Ishikawa (cell line): Measurements from ENCODE around the gene S100A6.

Source experiments
- CEBPB ChIP-seq: IDR thresholded peaks from 2 replicates; pipeline ENCODE4 v1.6.1; 2012
- CREB1 ChIP-seq: IDR thresholded peaks from 2 replicates; pipeline ENCODE4 v1.6.1; 2012; ENCODE audit warnings: low read depth
- EGR1 ChIP-seq: IDR thresholded peaks from 2 replicates; pipeline ENCODE4 v1.6.1; 2012
- EP300 ChIP-seq: IDR thresholded peaks from 2 replicates; pipeline ENCODE4 v1.6.1; 2012; ENCODE audit warnings: borderline replicate concordance
- FOXM1 ChIP-seq: IDR thresholded peaks from 2 replicates; pipeline ENCODE4 v1.6.1; 2012; ENCODE audit warnings: low read depth, borderline replicate concordance
- NFIC ChIP-seq: IDR thresholded peaks from 2 replicates; pipeline ENCODE4 v1.6.1; 2012
- RAD21 ChIP-seq: IDR thresholded peaks from 2 replicates; pipeline ENCODE4 v1.6.1; 2012; ENCODE audit warnings: low read depth
- TAF1 ChIP-seq: IDR thresholded peaks from 2 replicates; pipeline ENCODE4 v1.6.1; 2012; ENCODE audit warnings: low read depth, mild to moderate bottlenecking
- TCF12 ChIP-seq: IDR thresholded peaks from 2 replicates; pipeline ENCODE4 v1.6.1; 2012; ENCODE audit warnings: low read depth
- TEAD4 ChIP-seq: IDR thresholded peaks from 2 replicates; pipeline ENCODE4 v1.6.1; 2012
- YY1 ChIP-seq: IDR thresholded peaks from 2 replicates; pipeline ENCODE4 v1.6.1; 2012; ENCODE audit warnings: low read depth
- ZBTB7A ChIP-seq: IDR thresholded peaks from 2 replicates; pipeline ENCODE4 v1.6.1; 2012; ENCODE audit warnings: low read depth
- TF ChIP-seq, protein P1 (sequence below): IDR thresholded peaks from 2 replicates; pipeline ENCODE4 v1.6.1; 2012; ENCODE audit warnings: low read depth, mild to moderate bottlenecking
- TF ChIP-seq, protein P2 (sequence below): IDR thresholded peaks from 2 replicates; pipeline ENCODE4 v1.6.1; 2012
- TF ChIP-seq, protein P3 (sequence below): IDR thresholded peaks from 2 replicates; pipeline ENCODE4 v1.6.1; 2012

Gene S100A6

DNA sequence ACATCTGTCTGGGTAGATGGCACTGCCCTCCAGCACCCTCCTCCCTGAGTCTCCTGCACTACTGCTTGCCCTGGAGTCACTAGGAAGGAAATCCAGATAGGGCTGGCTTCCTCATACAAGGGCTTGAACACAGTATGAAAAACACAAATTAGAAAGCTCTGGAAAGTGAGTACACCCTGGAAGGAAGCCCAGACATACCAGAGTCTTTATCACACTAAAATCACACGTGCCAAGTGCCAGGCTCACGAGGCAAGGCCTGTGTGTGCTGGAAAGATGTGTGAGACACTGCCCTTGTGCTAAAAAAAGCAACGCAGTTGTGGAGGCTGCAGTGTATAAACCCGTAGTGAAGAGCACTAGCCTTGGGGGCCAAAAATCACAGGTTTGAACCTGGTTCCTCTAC lies 47.1 kb downstream of the S100A6 start:
- TF ChIP-seq EGR1: no peak
- TF ChIP-seq, protein P1, sequence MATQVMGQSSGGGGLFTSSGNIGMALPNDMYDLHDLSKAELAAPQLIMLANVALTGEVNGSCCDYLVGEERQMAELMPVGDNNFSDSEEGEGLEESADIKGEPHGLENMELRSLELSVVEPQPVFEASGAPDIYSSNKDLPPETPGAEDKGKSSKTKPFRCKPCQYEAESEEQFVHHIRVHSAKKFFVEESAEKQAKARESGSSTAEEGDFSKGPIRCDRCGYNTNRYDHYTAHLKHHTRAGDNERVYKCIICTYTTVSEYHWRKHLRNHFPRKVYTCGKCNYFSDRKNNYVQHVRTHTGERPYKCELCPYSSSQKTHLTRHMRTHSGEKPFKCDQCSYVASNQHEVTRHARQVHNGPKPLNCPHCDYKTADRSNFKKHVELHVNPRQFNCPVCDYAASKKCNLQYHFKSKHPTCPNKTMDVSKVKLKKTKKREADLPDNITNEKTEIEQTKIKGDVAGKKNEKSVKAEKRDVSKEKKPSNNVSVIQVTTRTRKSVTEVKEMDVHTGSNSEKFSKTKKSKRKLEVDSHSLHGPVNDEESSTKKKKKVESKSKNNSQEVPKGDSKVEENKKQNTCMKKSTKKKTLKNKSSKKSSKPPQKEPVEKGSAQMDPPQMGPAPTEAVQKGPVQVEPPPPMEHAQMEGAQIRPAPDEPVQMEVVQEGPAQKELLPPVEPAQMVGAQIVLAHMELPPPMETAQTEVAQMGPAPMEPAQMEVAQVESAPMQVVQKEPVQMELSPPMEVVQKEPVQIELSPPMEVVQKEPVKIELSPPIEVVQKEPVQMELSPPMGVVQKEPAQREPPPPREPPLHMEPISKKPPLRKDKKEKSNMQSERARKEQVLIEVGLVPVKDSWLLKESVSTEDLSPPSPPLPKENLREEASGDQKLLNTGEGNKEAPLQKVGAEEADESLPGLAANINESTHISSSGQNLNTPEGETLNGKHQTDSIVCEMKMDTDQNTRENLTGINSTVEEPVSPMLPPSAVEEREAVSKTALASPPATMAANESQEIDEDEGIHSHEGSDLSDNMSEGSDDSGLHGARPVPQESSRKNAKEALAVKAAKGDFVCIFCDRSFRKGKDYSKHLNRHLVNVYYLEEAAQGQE: no peak
- no peak for TF ChIP-seq CREB1
- TF ChIP-seq TEAD4: no peak
- TF ChIP-seq, protein P2, sequence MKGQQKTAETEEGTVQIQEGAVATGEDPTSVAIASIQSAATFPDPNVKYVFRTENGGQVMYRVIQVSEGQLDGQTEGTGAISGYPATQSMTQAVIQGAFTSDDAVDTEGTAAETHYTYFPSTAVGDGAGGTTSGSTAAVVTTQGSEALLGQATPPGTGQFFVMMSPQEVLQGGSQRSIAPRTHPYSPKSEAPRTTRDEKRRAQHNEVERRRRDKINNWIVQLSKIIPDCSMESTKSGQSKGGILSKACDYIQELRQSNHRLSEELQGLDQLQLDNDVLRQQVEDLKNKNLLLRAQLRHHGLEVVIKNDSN: no peak
- TF ChIP-seq RAD21: no peak

DNA sequence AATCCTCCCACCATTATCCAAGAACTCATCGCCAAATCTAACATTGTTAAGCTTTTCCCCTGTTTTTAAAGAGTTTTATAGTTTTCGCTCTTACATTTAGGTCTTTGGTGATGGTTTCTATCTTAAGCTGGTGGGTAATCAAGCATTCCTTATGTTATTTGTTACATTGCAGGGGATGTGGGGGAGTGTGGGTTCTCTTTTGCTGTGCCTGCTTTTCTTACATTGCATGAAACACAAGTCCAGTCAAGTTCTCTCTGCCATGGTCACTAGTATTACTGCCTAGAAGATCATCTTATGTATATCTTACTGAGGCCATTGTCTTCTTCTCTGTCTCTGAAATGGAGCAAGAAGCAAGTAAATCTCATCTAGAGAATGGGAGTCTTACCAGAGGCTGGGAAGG lies 48.1 kb downstream of the S100A6 start:
- TF ChIP-seq, protein P3, sequence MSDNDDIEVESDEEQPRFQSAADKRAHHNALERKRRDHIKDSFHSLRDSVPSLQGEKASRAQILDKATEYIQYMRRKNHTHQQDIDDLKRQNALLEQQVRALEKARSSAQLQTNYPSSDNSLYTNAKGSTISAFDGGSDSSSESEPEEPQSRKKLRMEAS: no peak
- no peak for TF ChIP-seq TCF12
- no peak for TF ChIP-seq TAF1
- TF ChIP-seq FOXM1: no peak
- TF ChIP-seq, protein P2: no peak
- no peak for TF ChIP-seq ZBTB7A
- TF ChIP-seq, protein P1: no peak
- TF ChIP-seq EGR1: no peak
- no peak for TF ChIP-seq NFIC
- TF ChIP-seq YY1: no peak
- TF ChIP-seq CREB1: no peak
- no peak for TF ChIP-seq TEAD4
- no peak for TF ChIP-seq RAD21
- TF ChIP-seq EP300: no peak
- no peak for TF ChIP-seq CEBPB

DNA sequence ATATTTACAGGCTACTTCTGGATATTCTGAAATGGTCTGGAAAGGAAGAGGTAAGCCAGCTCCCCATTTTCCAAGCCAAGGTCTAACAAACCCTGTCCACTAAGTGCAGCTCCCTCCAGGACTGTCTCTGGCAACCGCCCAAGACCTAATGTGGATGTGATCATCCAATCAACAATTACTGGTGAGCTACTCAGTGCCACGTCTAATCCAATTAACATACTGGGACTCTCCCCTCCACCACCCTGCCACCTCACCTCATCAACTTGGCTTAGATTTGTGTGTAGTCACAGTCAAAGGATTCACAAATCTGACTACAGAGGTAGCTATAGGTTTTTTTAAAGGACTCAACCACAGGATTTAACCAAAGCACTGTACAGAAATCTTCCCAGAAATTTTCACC lies 49.9 kb downstream of the S100A6 start:
- TF ChIP-seq TAF1 (no peak), RAD21 (no peak), TCF12 (no peak), EP300 (no peak), YY1 (no peak), CEBPB (no peak)
- TF ChIP-seq, protein P1: no peak
